GM12878 (cell line): Measurements from ENCODE around the gene MYMX. TPM values are rescaled to one million over a fixed set of nuclear protein-coding genes. Genes with fewer than 3 reads are reported as not detected.
A peak's percentile ranks its signal among the peaks of the same experiment; 100 is the strongest.

Source experiments
- BCLAF1 ChIP-seq: fragments of 450-650 bp; IDR thresholded peaks from 2 replicates; pipeline ENCODE4 v1.6.1; 2017; ENCODE audit warnings: antibody characterized with exemption, mild to moderate bottlenecking, moderate library complexity
- CTCF ChIP-seq, 3 experiments: IDR thresholded peaks in 2 of 3; conservative IDR thresholded peaks in 1 of 3; 2 replicates each; pipeline ENCODE4 v1.5.1; 2011; ENCODE audit warnings: low read depth in 3 of 3, low read length in 3 of 3, mild to moderate bottlenecking in 3 of 3, control low read depth in 2 of 3, moderate library complexity in 2 of 3, inconsistent platforms in 1 of 3, mixed read lengths in 1 of 3; ENCODE audit not compliant: control insufficient read depth in 2 of 3, insufficient read depth in 1 of 3; ENCODE audit errors: extremely low read depth in 1 of 3
- EGR1 ChIP-seq, 2 experiments: IDR thresholded peaks; 1 replicate in 1 of 2; 2 replicates in 1 of 2; pipeline ENCODE4 v1.6.1; 2011 to 2012; ENCODE audit warnings: low read depth in 2 of 2, low read length in 2 of 2, borderline replicate concordance in 1 of 2, mild to moderate bottlenecking in 1 of 2, moderate library complexity in 1 of 2
- ELK1 ChIP-seq: IDR thresholded peaks from 2 replicates; pipeline ENCODE4 v1.6.1; 2012; ENCODE audit warnings: low read depth, low read length, improper control_type of control experiment
- GABPA ChIP-seq: IDR thresholded peaks from 2 replicates; pipeline ENCODE4 v1.6.1; 2014; ENCODE audit warnings: antibody characterized with exemption, low read depth, mild to moderate bottlenecking, inconsistent platforms
- HCFC1 ChIP-seq: fragments of 150-350 bp; IDR thresholded peaks from 2 replicates; pipeline ENCODE4 v1.6.1; 2014; ENCODE audit warnings: low read length
- HDAC2 ChIP-seq: fragments of 200-600 bp; sonication (generic); IDR thresholded peaks from 2 replicates; pipeline ENCODE4 v1.6.1; 2017
- IRF4 ChIP-seq: IDR thresholded peaks from 2 replicates; pipeline ENCODE4 v1.6.1; 2011; ENCODE audit warnings: low read depth, low read length
- NBN ChIP-seq: fragments of 450-650 bp; IDR thresholded peaks from 2 replicates; pipeline ENCODE4 v1.6.1; 2016
- NFYB ChIP-seq: IDR thresholded peaks from 2 replicates; pipeline ENCODE4 v1.6.1; 2011; ENCODE audit warnings: low read depth, mild to moderate bottlenecking, low read length, improper control_type of control experiment, moderate library complexity; ENCODE audit not compliant: insufficient read depth
- RB1 ChIP-seq: fragments of 450-650 bp; formaldehyde crosslinking; IDR thresholded peaks from 2 replicates; pipeline ENCODE4 v1.6.1; 2017; ENCODE audit warnings: mild to moderate bottlenecking, borderline replicate concordance
- SMAD1 ChIP-seq: fragments of 450-650 bp; IDR thresholded peaks from 2 replicates; pipeline ENCODE4 v1.6.1; 2018; ENCODE audit warnings: mild to moderate bottlenecking, low read depth; ENCODE audit not compliant: partially characterized antibody
- TCF3 ChIP-seq: IDR thresholded peaks from 2 replicates; pipeline ENCODE4 v1.6.1; 2012; ENCODE audit warnings: low read depth, mild to moderate bottlenecking, low read length, borderline replicate concordance; ENCODE audit not compliant: insufficient read depth
- ZNF687 ChIP-seq: fragments of 450-650 bp; IDR thresholded peaks from 2 replicates; pipeline ENCODE4 v1.6.1; 2017; ENCODE audit warnings: mild to moderate bottlenecking, moderate library complexity
- ZSCAN29 ChIP-seq: fragments of 450-650 bp; IDR thresholded peaks from 2 replicates; pipeline ENCODE4 v1.6.1; 2017; ENCODE audit warnings: mild to moderate bottlenecking, moderate library complexity
- polyA plus RNA-seq, 11 experiments: library from polyadenylated mRNA; depleted of rRNA in 4 of 11; unstranded in 6 of 11; stranded (reverse) in 5 of 11; fragments of >200 nt; fragmentation: Nextera tagmentation in 4 of 11; fragmentation: Illumina TruSeq in 1 of 11; extraction: Ambion mirVana in 4 of 11; extraction: Trizol in 1 of 11; gene quantifications; 1 replicate in 1 of 11; 2 replicates in 10 of 11; pipeline versions ENCODE4 v1.2.1 to v1.2.3, GENCODE V29; 2011 to 2016; ENCODE audit warnings: inconsistent platforms in 2 of 11, missing spikeins in 2 of 11, low read depth in 1 of 11
- total RNA-seq, 4 experiments: library from RNA; depleted of rRNA in 3 of 4; stranded (reverse); fragments of >200 nt in 3 of 4; fragmentation: Illumina TruSeq in 1 of 4; extraction: Trizol in 1 of 4; gene quantifications; 2 replicates each; pipeline versions ENCODE4 v1.2.1 to v1.2.3, GENCODE V29; 2013 to 2021

Gene MYMX
- total and polyA plus RNA-seq, 10 of the 15 experiments (the other 5 are each of a cell fraction or from before 2014, with no cell fraction given) = not detected

GRCh38 chr6:44219053-44219814, 2.5 kb downstream of the MYMX start (continued):
- TF ChIP-seq CTCF (IDR thresholded peaks at IDR 0.05 in 2 of 3, conservative IDR thresholded peaks at IDR 0.05 in 1 of 3; ENCODE audit: control insufficient read depth in 2 of 3, extremely low read depth in 1 of 3, insufficient read depth in 1 of 3, low read depth in 3 of 3, low read length in 3 of 3) = no peak
- no peak for TF ChIP-seq RB1
- peak; percentile 86 for TF ChIP-seq TCF3
- no peak for TF ChIP-seq ELK1
- TF ChIP-seq IRF4 = 0 out of 2 replicates have a peak, but pooled peaks have one; percentile 12
- TF ChIP-seq EGR1 (IDR thresholded peaks at IDR 0.05; ENCODE audit: borderline replicate concordance in 1 of 2, low read depth in 2 of 2, low read length in 2 of 2) = no peak
- TF ChIP-seq NFYB = no peak
- TF ChIP-seq HCFC1 = no peak
- TF ChIP-seq SMAD1 = no peak
- peak; percentile 74; the same call in 1 of the 2 replicates for TF ChIP-seq NBN
- TF ChIP-seq ZNF687 = peak; percentile 85
- TF ChIP-seq GABPA = no peak
- TF ChIP-seq ZSCAN29 = no peak
- TF ChIP-seq BCLAF1 = no peak
- TF ChIP-seq HDAC2 = no peak
